ENCODE data around the gene ARHGAP1.

ARHGAP1 gene

DNA sequence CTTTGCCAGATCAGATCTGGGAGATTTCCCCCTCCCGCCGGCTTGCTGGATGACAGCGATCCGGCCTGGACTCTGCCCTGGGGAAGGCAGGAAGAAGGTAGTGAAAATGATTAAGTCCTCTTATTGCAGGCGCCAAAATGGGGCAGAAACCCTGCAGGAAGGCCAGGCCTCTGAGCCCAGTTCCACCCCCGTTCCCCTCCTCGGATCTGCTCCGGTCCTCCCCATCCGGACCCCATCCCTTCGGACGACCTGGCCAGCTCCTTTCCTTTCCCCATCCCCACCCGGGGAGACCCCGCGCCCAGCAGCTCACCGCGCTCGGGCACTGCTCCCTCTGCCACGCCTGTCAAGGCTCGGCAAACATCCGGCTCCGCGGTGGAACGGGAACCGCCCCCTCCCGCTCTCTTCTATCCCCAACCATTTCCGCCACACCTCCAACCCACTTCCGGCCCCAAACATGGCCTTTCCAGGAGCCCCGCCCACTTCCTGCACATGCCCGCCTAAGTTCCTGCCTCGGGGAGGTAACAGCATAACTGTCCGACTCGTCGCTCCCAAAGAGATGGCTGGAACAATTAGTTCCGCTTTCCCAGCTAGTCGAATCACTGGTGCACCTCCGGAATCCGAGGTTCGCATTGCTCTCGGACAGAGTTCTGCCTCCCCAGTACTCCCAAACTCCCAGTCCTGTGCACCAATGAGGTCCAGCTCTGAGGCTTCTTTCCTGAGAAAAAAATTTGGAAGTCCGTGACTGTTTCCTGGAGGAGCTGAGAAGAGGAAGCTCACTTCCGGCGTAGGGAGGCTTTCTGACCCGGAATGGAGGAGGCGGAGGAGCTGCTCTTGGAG lies at the start of gene ARHGAP1, which contains the start of gene ZNF408:
Gene ARHGAP1, minus strand, starts transcription at position 379 of the 837 bp plus-strand sequence. CDS start 4,512 bp downstream, outside the sequence.
Gene ZNF408, plus strand, starts transcription at position 791 of the 837 bp plus-strand sequence. Its CDS starts 17 bp downstream, at position 808.
- DNase-seq (ENCODE audit: extremely low spot score): peak; percentile 98
- POLR2A ChIA-PET: interaction anchor here (0.7 to 2.6 kb wide), 12 partner anchors 9 to 236 kb away, joined by 3 to 8 read pairs (median 4); partner anchors contain the start of genes AMBRA1, CSTPP1 and F2
- TF ChIP-seq ZNF384 (IDR thresholded peaks at IDR 0.05) (0 out of 2 replicates have a peak, but pooled peaks have one; percentile 35), FOXK2 (IDR thresholded peaks at IDR 0.05) (peak; percentile 79; the same call in 1 of the 2 replicates), HDGF (IDR thresholded peaks at IDR 0.05; ENCODE audit: borderline replicate concordance) (no peak), L3MBTL2 (conservative IDR thresholded peaks at IDR 0.05) (peak; percentile 51; the same call in 1 of the 2 replicates), ELF4 (IDR thresholded peaks at IDR 0.05) (peak; percentile 66), CTBP1 (IDR thresholded peaks at IDR 0.05; ENCODE audit: borderline replicate concordance) (peak; percentile 95), NFRKB (IDR thresholded peaks at IDR 0.05) (peak; percentile 80), BHLHE40 (IDR thresholded peaks at IDR 0.05; ENCODE audit: borderline replicate concordance) (no peak), ARNT (IDR thresholded peaks at IDR 0.05) (no peak)
- TF ChIP-seq, protein P1, sequence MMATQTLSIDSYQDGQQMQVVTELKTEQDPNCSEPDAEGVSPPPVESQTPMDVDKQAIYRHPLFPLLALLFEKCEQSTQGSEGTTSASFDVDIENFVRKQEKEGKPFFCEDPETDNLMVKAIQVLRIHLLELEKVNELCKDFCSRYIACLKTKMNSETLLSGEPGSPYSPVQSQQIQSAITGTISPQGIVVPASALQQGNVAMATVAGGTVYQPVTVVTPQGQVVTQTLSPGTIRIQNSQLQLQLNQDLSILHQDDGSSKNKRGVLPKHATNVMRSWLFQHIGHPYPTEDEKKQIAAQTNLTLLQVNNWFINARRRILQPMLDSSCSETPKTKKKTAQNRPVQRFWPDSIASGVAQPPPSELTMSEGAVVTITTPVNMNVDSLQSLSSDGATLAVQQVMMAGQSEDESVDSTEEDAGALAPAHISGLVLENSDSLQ (IDR thresholded peaks at IDR 0.05): peak; percentile 91
- CTCF ChIA-PET: interaction anchor here (0.6 to 0.8 kb wide), 4 partner anchors 14 to 41 kb away, joined by 3 to 4 read pairs (median 3); no protein-coding TSS in a partner anchor

DNA sequence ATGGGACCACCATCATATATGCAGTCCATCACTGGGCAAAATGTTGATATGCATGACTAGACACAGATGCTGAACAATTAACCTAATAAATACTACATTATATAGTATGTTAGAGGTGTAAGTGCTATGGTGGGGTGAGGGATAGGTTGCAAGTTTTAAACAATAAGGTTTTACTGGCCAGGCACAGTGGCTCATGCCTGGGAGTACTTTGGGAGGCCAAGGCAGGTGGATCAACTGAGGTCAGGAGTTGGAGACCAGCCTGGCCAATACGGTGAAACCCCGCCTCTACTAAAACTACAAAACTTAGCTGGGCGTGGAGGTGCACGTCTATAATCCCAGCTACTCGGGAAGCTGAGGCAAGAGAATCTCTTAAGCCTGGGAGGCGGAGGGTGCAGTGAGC lies 46.7 kb upstream of the ARHGAP1 start:
- ChIA-PET CTCF (no interaction called here), POLR2A (no interaction called here)
- no peak for DNase-seq (ENCODE audit: extremely low spot score)
- TF ChIP-seq L3MBTL2 (conservative IDR thresholded peaks at IDR 0.05) (no peak), SUZ12 (IDR thresholded peaks at IDR 0.05) (no peak), ZNF384 (IDR thresholded peaks at IDR 0.05) (no peak), ELF4 (IDR thresholded peaks at IDR 0.05) (no peak), TARDBP (IDR thresholded peaks at IDR 0.05) (no peak), FOXA1 (IDR thresholded peaks at IDR 0.05) (no peak), HDGF (IDR thresholded peaks at IDR 0.05; ENCODE audit: borderline replicate concordance) (no peak), LEF1 (IDR thresholded peaks at IDR 0.05; ENCODE audit: borderline replicate concordance) (no peak), BHLHE40 (IDR thresholded peaks at IDR 0.05; ENCODE audit: borderline replicate concordance) (no peak), ARNT (IDR thresholded peaks at IDR 0.05) (no peak), NFRKB (IDR thresholded peaks at IDR 0.05) (no peak), SP1 (IDR thresholded peaks at IDR 0.05) (no peak), CTBP1 (IDR thresholded peaks at IDR 0.05; ENCODE audit: borderline replicate concordance) (no peak), FOXM1 (IDR thresholded peaks at IDR 0.05; ENCODE audit: borderline replicate concordance) (no peak), FOXK2 (IDR thresholded peaks at IDR 0.05) (no peak)
- TF ChIP-seq, protein P1 (IDR thresholded peaks at IDR 0.05): no peak

DNA sequence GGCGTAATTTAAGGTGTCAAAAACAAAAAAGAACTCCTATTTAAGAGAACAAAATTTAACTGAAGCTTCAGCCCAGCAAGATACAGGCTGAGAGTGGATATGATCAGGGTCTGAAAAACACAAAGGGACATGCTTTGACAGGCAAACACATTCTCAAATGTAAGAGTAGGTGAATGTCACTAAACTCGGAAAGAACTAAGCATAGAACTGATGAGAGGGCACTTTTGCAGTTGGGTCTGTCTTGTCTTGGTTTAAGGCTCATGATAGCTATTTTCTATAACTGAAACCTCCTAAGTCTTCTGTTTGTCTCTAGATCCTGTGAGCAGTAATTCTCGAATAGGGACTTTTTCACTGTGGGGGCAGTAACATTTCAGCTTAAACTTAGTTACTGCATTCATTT lies 45.6 kb upstream of the ARHGAP1 start:
- CTCF ChIA-PET: no interaction called here
- no peak for DNase-seq (ENCODE audit: extremely low spot score)
- TF ChIP-seq SP1 (IDR thresholded peaks at IDR 0.05) (no peak), CTBP1 (IDR thresholded peaks at IDR 0.05; ENCODE audit: borderline replicate concordance) (no peak), L3MBTL2 (conservative IDR thresholded peaks at IDR 0.05) (no peak), HDGF (IDR thresholded peaks at IDR 0.05; ENCODE audit: borderline replicate concordance) (no peak), FOXK2 (IDR thresholded peaks at IDR 0.05) (no peak), ELF4 (IDR thresholded peaks at IDR 0.05) (no peak)
- TF ChIP-seq, protein P1 (IDR thresholded peaks at IDR 0.05): no peak
- POLR2A ChIA-PET: no interaction called here

DNA sequence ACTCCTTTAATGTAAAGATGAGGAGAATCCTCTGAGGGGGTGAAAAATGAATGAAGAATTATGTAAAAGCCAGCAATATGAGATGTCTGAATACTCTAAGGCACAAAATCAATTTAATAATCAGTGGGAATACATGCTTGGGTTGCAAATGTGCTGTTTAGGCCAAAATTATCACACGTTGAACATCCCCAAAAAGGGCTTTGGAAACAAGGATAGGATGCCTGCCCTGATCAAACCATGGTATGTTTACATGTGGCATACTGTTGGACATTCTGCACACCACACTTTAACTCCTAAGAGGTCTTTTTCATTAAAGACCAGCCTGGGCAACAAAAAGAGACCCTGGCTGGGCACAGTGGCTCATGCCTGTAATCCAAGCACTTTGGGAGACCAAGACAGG lies 44.9 kb upstream of the ARHGAP1 start:
- no peak for DNase-seq (ENCODE audit: extremely low spot score)
- POLR2A ChIA-PET: no interaction called here
- CTCF ChIA-PET: no interaction called here
- TF ChIP-seq FOXM1 (IDR thresholded peaks at IDR 0.05; ENCODE audit: borderline replicate concordance) (no peak), BHLHE40 (IDR thresholded peaks at IDR 0.05; ENCODE audit: borderline replicate concordance) (no peak), ZNF384 (IDR thresholded peaks at IDR 0.05) (no peak), TARDBP (IDR thresholded peaks at IDR 0.05) (no peak), HDGF (IDR thresholded peaks at IDR 0.05; ENCODE audit: borderline replicate concordance) (no peak), L3MBTL2 (conservative IDR thresholded peaks at IDR 0.05) (no peak), ARNT (IDR thresholded peaks at IDR 0.05) (no peak), ELF4 (IDR thresholded peaks at IDR 0.05) (no peak)

DNA sequence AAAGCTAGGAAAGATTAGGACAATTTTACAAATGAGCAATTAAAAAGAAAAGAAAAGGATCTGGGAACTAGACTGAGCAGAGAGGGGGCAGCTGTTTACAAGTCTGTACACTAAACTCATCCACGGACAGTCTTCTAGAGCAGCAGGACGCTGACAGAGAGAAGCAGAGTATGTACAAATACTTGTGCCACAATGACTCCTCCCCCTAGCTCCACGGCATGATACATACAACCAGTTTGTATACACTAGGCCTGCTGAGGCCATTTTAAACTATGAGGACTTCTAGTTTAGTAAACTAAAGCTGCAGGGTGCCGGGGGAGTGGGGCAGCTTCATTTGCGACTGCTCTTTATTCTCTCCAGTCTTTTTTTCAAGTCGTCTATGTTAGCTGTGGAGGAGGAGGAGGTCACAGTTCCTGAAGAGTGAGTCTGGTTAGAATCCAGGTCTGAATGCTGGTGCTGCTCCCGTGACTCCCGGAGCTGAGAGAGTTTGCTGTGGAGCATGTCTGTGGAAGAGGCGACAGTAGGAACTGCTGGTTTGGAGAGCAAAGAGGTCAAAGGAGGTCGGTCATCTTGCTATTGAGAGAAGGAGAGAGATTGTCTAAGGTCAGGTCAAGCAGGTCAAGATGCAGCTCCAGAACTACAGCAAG lies 43.4 kb upstream of the ARHGAP1 start:
- ChIA-PET CTCF (no interaction called here), POLR2A (no interaction called here)
- DNase-seq (ENCODE audit: extremely low spot score): no peak
- TF ChIP-seq LEF1 (IDR thresholded peaks at IDR 0.05; ENCODE audit: borderline replicate concordance) (no peak), ARNT (IDR thresholded peaks at IDR 0.05) (no peak), FOXA1 (IDR thresholded peaks at IDR 0.05) (no peak), CTBP1 (IDR thresholded peaks at IDR 0.05; ENCODE audit: borderline replicate concordance) (no peak), TARDBP (IDR thresholded peaks at IDR 0.05) (no peak), FOXK2 (IDR thresholded peaks at IDR 0.05) (no peak), ZNF384 (IDR thresholded peaks at IDR 0.05) (no peak), BHLHE40 (IDR thresholded peaks at IDR 0.05; ENCODE audit: borderline replicate concordance) (no peak), FOXM1 (IDR thresholded peaks at IDR 0.05; ENCODE audit: borderline replicate concordance) (no peak), SP1 (IDR thresholded peaks at IDR 0.05) (no peak), HDGF (IDR thresholded peaks at IDR 0.05; ENCODE audit: borderline replicate concordance) (no peak), ELF4 (IDR thresholded peaks at IDR 0.05) (no peak), L3MBTL2 (conservative IDR thresholded peaks at IDR 0.05) (no peak), SUZ12 (IDR thresholded peaks at IDR 0.05) (no peak), NFRKB (IDR thresholded peaks at IDR 0.05) (no peak)
- TF ChIP-seq, protein P1 (IDR thresholded peaks at IDR 0.05): no peak
